Measurements from ENCODE around the gene NEUROD2.

NEUROD2 gene

GRCh38 chr17:39607851-39608130 is at the start of gene NEUROD2:
NEUROD2 (minus strand) TSS chr17:39607920; CDS start chr17:39606599, 1,321 bp downstream.
- no peak for DNase-seq

GRCh38 chr17:39655105-39655504 is 47.4 kb upstream of the NEUROD2 start:
- no peak for DNase-seq

- peak; percentile 78 to 82 for DNase-seq
These were observed 46.1 kb upstream of the NEUROD2 start for GRCh38 chr17:39653662-39654331.

GRCh38 chr17:39653316-39653661 is 45.6 kb upstream of the NEUROD2 start:
- no peak for DNase-seq

GRCh38 chr17:39652587-39653315 is 45.0 kb upstream of the NEUROD2 start:
- no peak for DNase-seq

- no peak for DNase-seq
These were observed 44.3 kb upstream of the NEUROD2 start for GRCh38 chr17:39651923-39652586.

- DNase-seq, result no peak
These were observed 42.4 kb upstream of the NEUROD2 start for GRCh38 chr17:39650121-39650579.

GRCh38 chr17:39648616-39649366 is 41.1 kb upstream of the NEUROD2 start:
- DNase-seq, result no peak

GRCh38 chr17:39647256-39647655 is 39.5 kb upstream of the NEUROD2 start:
- no peak for DNase-seq

- no peak for DNase-seq
These were observed 35.6 kb upstream of the NEUROD2 start for GRCh38 chr17:39643271-39643670.

GRCh38 chr17:39642291-39643074 is 34.8 kb upstream of the NEUROD2 start:
- no peak for DNase-seq

GRCh38 chr17:39641883-39642282 is 34.2 kb upstream of the NEUROD2 start:
- no peak for DNase-seq

- DNase-seq, result no peak
These were observed 33.4 kb upstream of the NEUROD2 start for GRCh38 chr17:39641097-39641496.

GRCh38 chr17:39640591-39641031 is 32.9 kb upstream of the NEUROD2 start:
- no peak for DNase-seq

- DNase-seq, result no peak
These were observed 32.1 kb upstream of the NEUROD2 start for GRCh38 chr17:39639566-39640458.

GRCh38 chr17:39639043-39639442 is 31.3 kb upstream of the NEUROD2 start:
- DNase-seq, result no peak

- no peak for DNase-seq
These were observed 30.6 kb upstream of the NEUROD2 start for GRCh38 chr17:39638317-39638716.

- peak; percentile 86 for DNase-seq
These were observed 29.4 kb upstream of the NEUROD2 start, which contains the start of gene STARD3 for GRCh38 chr17:39636927-39637736. STARD3 (plus strand) TSS chr17:39637144; CDS start chr17:39653532, 16,388 bp downstream.

GRCh38 chr17:39636587-39636926 is 28.8 kb upstream of the NEUROD2 start:
- no peak for DNase-seq

- DNase-seq, result no peak
These were observed 28.0 kb upstream of the NEUROD2 start for GRCh38 chr17:39635614-39636176.

Measured in activated CD4-positive, alpha-beta T cell treated with anti-CD3 and anti-CD28 coated beads, Interleukin-2, amount 50 U/mL, for 4 hours (primary cell).